GM18502 (cell line): ENCODE data around the gene SMIM35.

Experiments
- ATAC-seq: cut with Tn5 transposase; IDR thresholded peaks from one replicate; pipeline ENCODE4 v1.9.1; 2021; ENCODE audit warnings: mild to moderate bottlenecking; ENCODE audit not compliant: unreplicated experiment, poor library complexity

Gene SMIM35

GRCh38 chr11:118111019-118111743 is 24.4 kb upstream of the SMIM35 start:
- no peak for ATAC-seq

- no peak for ATAC-seq
Measured at GRCh38 chr11:118109231-118109630, 22.5 kb upstream of the SMIM35 start.

GRCh38 chr11:118108513-118108912 is 21.8 kb upstream of the SMIM35 start:
- no peak for ATAC-seq

DNA sequence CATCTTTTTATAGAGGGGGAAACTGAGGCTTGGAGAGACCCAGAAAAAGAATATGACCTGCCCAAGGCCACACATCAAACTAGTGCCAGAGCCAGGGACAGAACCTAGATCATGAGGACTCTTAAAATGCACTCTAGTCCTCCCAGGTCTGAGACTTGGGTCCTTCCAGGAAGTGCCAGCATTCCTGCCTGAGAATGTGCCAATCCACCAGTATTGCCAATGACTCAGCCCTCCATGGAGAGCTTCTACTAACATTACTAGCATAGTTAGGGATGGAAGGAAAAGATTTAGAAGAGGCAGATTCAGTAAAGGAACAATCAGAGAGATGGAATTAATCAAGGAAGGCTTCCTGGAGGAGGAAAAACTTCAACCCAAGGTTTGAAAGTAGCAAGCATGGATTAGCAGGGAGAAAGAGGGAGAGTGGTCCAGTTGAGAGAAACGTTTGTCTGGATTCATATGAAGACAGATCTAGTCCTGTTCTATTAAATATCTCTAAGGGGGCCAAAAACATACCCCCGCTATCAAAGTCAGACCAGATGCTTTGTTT is 20.1 kb upstream of the SMIM35 start:
- ATAC-seq = no peak

- no peak for ATAC-seq
Measured at GRCh38 chr11:118105657-118106305, 19.0 kb upstream of the SMIM35 start.

DNA sequence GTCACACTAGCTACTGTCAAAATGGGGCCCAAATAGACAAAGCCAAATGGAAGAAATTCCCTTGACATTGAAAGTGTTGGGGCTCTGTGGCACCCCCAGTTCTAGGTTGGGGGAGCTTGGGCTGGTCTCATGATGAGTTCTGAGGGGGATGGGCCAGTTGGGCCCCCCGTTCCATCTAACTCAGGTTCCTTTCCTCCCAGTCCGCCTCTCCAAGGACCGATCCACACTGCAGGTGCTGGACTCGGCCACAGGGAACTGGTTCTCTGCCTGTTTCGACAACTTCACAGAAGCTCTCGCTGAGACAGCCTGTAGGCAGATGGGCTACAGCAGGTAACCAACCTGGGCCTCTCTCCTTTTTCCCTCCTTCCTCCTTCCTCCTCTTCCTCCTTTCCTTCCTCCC is 17.7 kb upstream of the SMIM35 start:
- ATAC-seq = no peak

DNA sequence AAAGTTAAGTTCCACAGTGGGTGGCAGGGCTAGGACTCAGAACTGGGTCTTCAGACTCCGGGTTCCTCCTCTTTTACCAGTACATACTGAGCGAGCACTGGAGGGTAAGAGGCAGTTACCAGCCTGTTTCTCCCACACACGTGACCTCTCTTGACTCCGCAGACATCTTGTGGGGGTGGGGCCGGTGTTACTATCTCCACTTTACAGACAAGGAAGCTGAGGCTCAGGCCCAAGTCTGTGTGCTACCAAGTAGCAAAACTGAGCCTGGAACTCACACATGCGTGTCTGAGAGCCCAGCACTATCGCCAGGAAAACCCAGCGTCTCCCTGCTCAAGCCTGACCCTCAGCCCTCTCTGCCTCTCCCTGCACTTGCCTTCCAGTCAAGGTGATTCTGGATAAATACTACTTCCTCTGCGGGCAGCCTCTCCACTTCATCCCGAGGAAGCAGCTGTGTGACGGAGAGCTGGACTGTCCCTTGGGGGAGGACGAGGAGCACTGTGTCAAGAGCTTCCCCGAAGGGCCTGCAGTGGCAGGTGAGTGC is 16.0 kb upstream of the SMIM35 start:
- ATAC-seq = no peak

- no peak for ATAC-seq
Measured at GRCh38 chr11:118100691-118101232, 14.0 kb upstream of the SMIM35 start.

GRCh38 chr11:118099838-118100556 is 13.2 kb upstream of the SMIM35 start:
- ATAC-seq = no peak

DNA sequence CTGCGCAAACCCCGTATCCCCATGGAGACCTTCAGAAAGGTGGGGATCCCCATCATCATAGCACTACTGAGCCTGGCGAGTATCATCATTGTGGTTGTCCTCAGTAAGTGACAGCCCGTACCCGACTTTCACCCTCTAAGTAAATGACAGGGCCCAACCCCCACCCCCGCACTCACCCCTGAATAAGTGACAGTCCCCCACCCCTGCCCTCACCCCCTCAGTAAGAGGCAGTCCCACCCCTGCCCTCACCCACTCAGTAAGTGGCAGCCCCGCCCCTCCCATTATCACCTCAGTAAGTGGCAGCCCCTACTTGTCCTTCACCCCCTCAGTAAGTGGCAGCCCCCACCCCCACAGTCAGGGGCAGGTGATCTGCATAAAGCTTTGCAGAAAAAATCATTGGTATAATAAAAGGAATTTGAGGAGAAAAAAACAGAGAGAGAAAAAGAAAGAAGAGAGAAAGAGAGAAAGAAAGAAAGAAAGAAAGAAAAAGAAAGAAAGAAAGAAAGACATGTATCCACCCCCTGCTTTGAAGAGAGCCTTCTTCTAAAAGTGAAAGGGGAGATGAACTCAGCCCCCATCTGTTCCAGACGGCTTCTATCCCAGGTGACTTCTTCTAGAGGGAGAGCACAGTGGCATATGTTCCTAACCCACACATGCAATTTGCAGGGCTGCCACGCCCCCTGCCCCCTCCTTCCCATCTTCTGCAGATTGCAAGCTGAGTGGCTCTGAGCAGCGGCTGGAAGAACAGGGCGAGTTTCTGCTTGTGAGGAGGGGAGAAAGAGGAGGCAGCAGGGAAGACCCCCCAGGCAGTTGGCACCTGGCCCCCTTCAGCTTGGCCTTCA is 12.5 kb upstream of the SMIM35 start:
- ATAC-seq = no peak

GRCh38 chr11:118095967-118096367 is 9.2 kb upstream of the SMIM35 start:
- ATAC-seq = no peak

- ATAC-seq = no peak
Measured at GRCh38 chr11:118095493-118095892, 8.7 kb upstream of the SMIM35 start.

DNA sequence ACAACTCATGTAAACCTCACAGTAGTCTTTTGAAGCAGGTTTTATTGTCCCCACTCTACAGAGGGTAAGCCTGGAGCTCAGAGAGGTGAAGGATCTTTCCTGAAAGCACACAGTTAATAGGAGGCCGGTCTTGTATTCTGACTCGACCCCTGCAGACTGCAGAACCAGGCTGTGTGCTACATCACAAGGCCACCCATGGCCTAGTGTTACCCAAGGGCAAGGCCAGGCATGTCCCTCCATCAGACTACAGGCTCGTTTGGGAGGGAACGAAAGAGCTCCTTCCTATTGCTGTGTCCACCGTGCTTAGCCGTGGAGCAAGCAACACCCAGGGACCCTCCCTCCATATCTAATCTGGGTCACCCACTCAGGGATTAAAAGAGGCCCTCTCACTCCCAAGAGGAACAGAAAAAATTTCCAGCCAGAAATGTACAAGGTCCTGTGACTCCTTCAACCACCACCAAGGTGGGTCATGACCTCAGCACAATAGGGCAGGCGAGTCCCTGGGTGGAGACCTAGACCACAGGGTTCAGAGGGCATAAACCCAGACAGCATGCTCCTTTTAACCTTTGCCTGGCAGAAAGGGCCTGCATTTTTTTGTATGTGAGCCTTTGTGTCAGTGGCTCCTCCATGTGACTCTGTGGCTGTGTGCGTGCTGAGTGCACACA is 6.3 kb upstream of the SMIM35 start:
- no peak for ATAC-seq

- no peak for ATAC-seq
Measured at GRCh38 chr11:118091690-118092089, 4.9 kb upstream of the SMIM35 start.

DNA sequence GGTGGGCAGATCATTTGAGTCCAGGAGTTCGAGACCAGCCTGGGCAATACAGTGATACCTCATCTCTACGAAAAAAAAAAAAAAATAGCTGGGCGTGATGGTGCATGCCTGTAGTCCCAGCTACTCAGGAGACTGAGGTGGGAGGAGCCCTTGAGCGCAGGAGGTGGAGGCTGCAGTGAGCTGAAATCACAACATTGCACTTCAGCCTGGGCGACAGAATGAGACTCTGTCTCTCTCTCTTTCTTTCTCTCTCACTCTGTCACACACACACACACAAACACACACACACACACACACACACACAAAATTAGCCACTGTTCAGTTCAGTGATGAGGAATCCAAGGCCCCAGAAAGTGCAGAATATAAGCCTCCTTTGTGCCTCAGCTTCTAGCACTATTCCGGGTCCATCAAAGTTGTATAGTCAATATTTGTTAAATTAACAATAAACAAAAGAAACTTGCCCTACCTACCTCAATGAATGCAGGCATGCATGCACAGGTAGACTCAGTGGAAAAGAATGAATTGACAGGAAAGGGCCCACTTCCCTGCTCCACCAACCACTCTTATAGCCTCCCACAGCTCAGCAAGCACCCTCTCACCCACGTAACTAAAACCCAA is 3.9 kb upstream of the SMIM35 start:
- no peak for ATAC-seq

DNA sequence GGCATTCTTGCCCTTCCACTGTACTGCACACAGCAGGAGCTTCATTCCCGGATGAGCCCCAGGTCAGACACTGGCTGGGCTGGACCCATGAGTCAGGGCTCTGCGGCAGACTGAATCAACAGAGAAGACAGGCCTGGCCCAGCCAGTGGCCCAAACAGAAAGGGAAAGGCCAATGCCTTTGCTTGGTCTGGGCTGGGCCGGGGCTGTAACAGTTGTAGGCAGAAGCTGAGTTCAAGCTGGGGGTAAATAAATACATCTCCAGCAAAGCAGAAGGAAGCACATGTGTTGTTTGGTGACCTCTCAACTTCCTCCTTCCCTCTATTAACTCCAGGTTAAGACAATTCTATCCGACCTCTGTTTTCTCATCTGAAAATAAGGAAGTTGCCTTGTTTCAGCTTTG is 1.8 kb upstream of the SMIM35 start:
- ATAC-seq = no peak

DNA sequence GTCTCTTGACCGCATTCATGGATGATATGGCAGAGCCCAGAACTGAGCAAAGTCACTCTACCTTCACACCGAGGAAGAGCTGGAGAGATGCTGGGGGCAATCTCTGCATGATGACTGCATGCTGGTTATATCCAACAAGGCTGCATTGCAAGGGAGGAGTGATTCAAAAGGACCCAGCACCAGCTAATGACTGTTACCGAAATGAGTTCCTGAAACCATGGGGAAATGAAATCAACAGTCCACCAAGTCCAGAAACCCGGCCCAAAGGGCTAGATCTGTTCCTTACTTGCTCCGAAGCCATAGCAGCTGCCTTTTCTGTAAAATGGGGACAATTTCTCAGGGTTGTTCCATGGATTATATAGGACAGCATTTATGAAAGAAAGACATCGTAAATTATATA is 1.2 kb upstream of the SMIM35 start:
- ATAC-seq = no peak

DNA sequence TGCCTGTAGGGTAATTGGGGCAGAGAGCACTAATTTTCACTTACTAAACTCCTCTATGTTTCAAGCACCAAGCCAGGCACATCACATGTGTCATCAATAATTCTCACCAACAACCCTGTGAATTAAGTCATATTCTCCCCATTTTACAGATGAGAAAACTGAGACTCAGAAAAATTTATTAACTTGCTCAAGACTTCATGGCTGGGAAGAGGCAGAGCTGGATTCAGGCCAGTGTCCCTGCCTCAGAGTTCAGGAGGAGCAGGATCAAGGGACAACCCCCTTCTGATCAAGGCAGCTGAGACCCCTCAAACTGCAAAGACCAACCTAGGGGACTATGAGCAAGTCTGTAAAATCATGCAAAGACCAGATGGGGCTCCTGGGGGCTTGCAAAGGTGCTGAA is 2.1 kb downstream of the SMIM35 start:
- ATAC-seq = no peak

- no peak for ATAC-seq
Measured at GRCh38 chr11:118084247-118084646, 2.5 kb downstream of the SMIM35 start.
